Measurements from ENCODE around the gene NAA80.

The NAA80 gene

GRCh38 chr3:50297896-50298725 lies 1.1 kb downstream of the NAA80 start:
- H3K27ac Mint-ChIP-seq (ENCODE audit: low read depth): peak overlapping the region; percentile 96
- ATAC-seq (replicated peaks; ENCODE audit: extremely low read depth, poor library complexity, severe bottlenecking) (no peak), DNase-seq (ENCODE audit: low spot score in 2 of 2) (no peak)

GRCh38 chr3:50297384-50297775 lies 1.8 kb downstream of the NAA80 start:
- H3K36me3 Mint-ChIP-seq (ENCODE audit: insufficient read depth): peaks cover 5% of the 10 kb centered on the region
- ATAC-seq (replicated peaks; ENCODE audit: extremely low read depth, poor library complexity, severe bottlenecking) (no peak), DNase-seq (ENCODE audit: low spot score in 2 of 2) (no peak)
- peaks cover 31% of the 10 kb centered on the region for H3K4me1 Mint-ChIP-seq
- H3K9me3 Mint-ChIP-seq: no peaks in the 10 kb centered on the region
- H3K4me3 Mint-ChIP-seq: no peak overlapping the region
- H3K27ac Mint-ChIP-seq (ENCODE audit: low read depth): no peak overlapping the region
- H3K27me3 Mint-ChIP-seq: no peaks in the 10 kb centered on the region

More at GRCh38 chr3:50297896-50298725, 1.1 kb downstream of the NAA80 start:
- Mint-ChIP-seq H3K4me1 (peaks cover 28% of the 10 kb centered on the region), H3K9me3 (no peaks in the 10 kb centered on the region), H3K27me3 (no peaks in the 10 kb centered on the region), H3K36me3 (ENCODE audit: insufficient read depth) (peaks cover 2% of the 10 kb centered on the region), H3K4me3 (peak overlapping the region; percentile 92)

- peaks cover 33% of the 10 kb centered on the region for H3K4me1 Mint-ChIP-seq
- H3K36me3 Mint-ChIP-seq (ENCODE audit: insufficient read depth): peaks cover 6% of the 10 kb centered on the region
- DNase-seq (ENCODE audit: low spot score in 2 of 2) (no peak), ATAC-seq (replicated peaks; ENCODE audit: extremely low read depth, poor library complexity, severe bottlenecking) (no peak)
- no peaks in the 10 kb centered on the region for H3K27me3 Mint-ChIP-seq
- no peaks in the 10 kb centered on the region for H3K9me3 Mint-ChIP-seq
- no peak overlapping the region for H3K4me3 Mint-ChIP-seq
- no peak overlapping the region for H3K27ac Mint-ChIP-seq (ENCODE audit: low read depth)
Observed at GRCh38 chr3:50296721-50297383, 2.4 kb downstream of the NAA80 start.

- ATAC-seq (replicated peaks; ENCODE audit: extremely low read depth, poor library complexity, severe bottlenecking) (no peak), DNase-seq (ENCODE audit: low spot score in 2 of 2) (no peak)
- no peak overlapping the region for H3K4me3 Mint-ChIP-seq
- H3K36me3 Mint-ChIP-seq (ENCODE audit: insufficient read depth): peaks cover 6% of the 10 kb centered on the region
- H3K9me3 Mint-ChIP-seq: no peaks in the 10 kb centered on the region
- peaks cover 40% of the 10 kb centered on the region for H3K4me1 Mint-ChIP-seq
- H3K27me3 Mint-ChIP-seq: no peaks in the 10 kb centered on the region
- H3K27ac Mint-ChIP-seq (ENCODE audit: low read depth): no peak overlapping the region
Observed at GRCh38 chr3:50295553-50296431, 3.4 kb downstream of the NAA80 start.

GRCh38 chr3:50294492-50295403 lies 4.5 kb downstream of the NAA80 start:
- Mint-ChIP-seq H3K27me3 (no peaks in the 10 kb centered on the region), H3K4me3 (no peak overlapping the region), H3K27ac (ENCODE audit: low read depth) (no peak overlapping the region), H3K9me3 (no peaks in the 10 kb centered on the region), H3K36me3 (ENCODE audit: insufficient read depth) (peaks cover 6% of the 10 kb centered on the region), H3K4me1 (peaks cover 32% of the 10 kb centered on the region)
- DNase-seq (ENCODE audit: low spot score in 2 of 2) (no peak), ATAC-seq (replicated peaks; ENCODE audit: extremely low read depth, poor library complexity, severe bottlenecking) (no peak)

GRCh38 chr3:50294089-50294488 lies 5.1 kb downstream of the NAA80 start:
- no peak overlapping the region for H3K27ac Mint-ChIP-seq (ENCODE audit: low read depth)
- ATAC-seq (replicated peaks; ENCODE audit: extremely low read depth, poor library complexity, severe bottlenecking): no peak
- H3K4me3 Mint-ChIP-seq: no peak overlapping the region
- no peak for DNase-seq (ENCODE audit: low spot score in 2 of 2)
- H3K36me3 Mint-ChIP-seq (ENCODE audit: insufficient read depth): peaks cover 4% of the 10 kb centered on the region
- peaks cover 27% of the 10 kb centered on the region for H3K4me1 Mint-ChIP-seq
- no peaks in the 10 kb centered on the region for H3K27me3 Mint-ChIP-seq
- H3K9me3 Mint-ChIP-seq: no peaks in the 10 kb centered on the region

GRCh38 chr3:50293079-50293801 lies 6.0 kb downstream of the NAA80 start:
- ATAC-seq (replicated peaks; ENCODE audit: extremely low read depth, poor library complexity, severe bottlenecking): no peak
- Mint-ChIP-seq H3K27ac (ENCODE audit: low read depth) (peak overlapping the region; percentile 95), H3K4me3 (peak overlapping the region; percentile 86), H3K4me1 (peaks cover 21% of the 10 kb centered on the region), H3K27me3 (no peaks in the 10 kb centered on the region), H3K36me3 (ENCODE audit: insufficient read depth) (peaks cover 5% of the 10 kb centered on the region), H3K9me3 (no peaks in the 10 kb centered on the region)
- DNase-seq (ENCODE audit: low spot score in 2 of 2): no peak

GRCh38 chr3:50292159-50293078 lies 6.8 kb downstream of the NAA80 start, which contains the start of gene IFRD2:
Gene IFRD2 (minus strand): TSS chr3:50292429. CDS start chr3:50292274, 155 bp downstream.
- peaks cover 18% of the 10 kb centered on the region for H3K4me1 Mint-ChIP-seq

GRCh38 chr3:50290161-50290641 lies 9.0 kb downstream of the NAA80 start:
- Mint-ChIP-seq H3K4me3 (no peak overlapping the region), H3K36me3 (ENCODE audit: insufficient read depth) (peaks cover 13% of the 10 kb centered on the region), H3K27ac (ENCODE audit: low read depth) (no peak overlapping the region), H3K27me3 (no peaks in the 10 kb centered on the region), H3K4me1 (peaks cover 18% of the 10 kb centered on the region), H3K9me3 (no peaks in the 10 kb centered on the region)
- no peak for DNase-seq (ENCODE audit: low spot score in 2 of 2)
- no peak for ATAC-seq (replicated peaks; ENCODE audit: extremely low read depth, poor library complexity, severe bottlenecking)

More at GRCh38 chr3:50292159-50293078, 6.8 kb downstream of the NAA80 start, which contains the start of gene IFRD2:
- H3K9me3 Mint-ChIP-seq: no peaks in the 10 kb centered on the region
- ATAC-seq (replicated peaks; ENCODE audit: extremely low read depth, poor library complexity, severe bottlenecking) (peak; percentile 100), DNase-seq (ENCODE audit: low spot score in 2 of 2) (peak; percentile 84 to 93)
- peak within 1 kb of the TSS; percentile 86 for H3K4me3 Mint-ChIP-seq
- H3K27me3 Mint-ChIP-seq: no peaks in the 10 kb centered on the region
- H3K36me3 Mint-ChIP-seq (ENCODE audit: insufficient read depth): peaks cover 8% of the 10 kb centered on the region
- peak within 1 kb of the TSS; percentile 95 for H3K27ac Mint-ChIP-seq (ENCODE audit: low read depth)

GRCh38 chr3:50289130-50289529 lies 10.1 kb downstream of the NAA80 start:
- no peak for DNase-seq (ENCODE audit: low spot score in 2 of 2)
- no peak for ATAC-seq (replicated peaks; ENCODE audit: extremely low read depth, poor library complexity, severe bottlenecking)
- Mint-ChIP-seq H3K4me1 (peaks cover 18% of the 10 kb centered on the region), H3K9me3 (no peaks in the 10 kb centered on the region), H3K27me3 (no peaks in the 10 kb centered on the region), H3K27ac (ENCODE audit: low read depth) (no peak overlapping the region), H3K4me3 (peak overlapping the region; percentile 2), H3K36me3 (ENCODE audit: insufficient read depth) (peaks cover 13% of the 10 kb centered on the region)
